Neural cell (in vitro differentiated cells): ENCODE measurements around the gene MLLT10. TPM values are rescaled to one million over a fixed set of nuclear protein-coding genes. Genes with fewer than 3 reads are reported as not detected.

Source experiments
- H2AFZ ChIP-seq: fragments of 200-600, 300-800 bp; sonication (generic), shearing (Covaris generic); 2 replicates; pipeline ENCODE4 v1.6.0; 2014; ENCODE audit warnings: low read depth, mild to moderate bottlenecking, antibody characterized with exemption, low read length, moderate library complexity
- H3F3A ChIP-seq: fragments of 200-600 bp; shearing (Covaris generic); 2 replicates; pipeline ENCODE4 v1.6.1; 2016; ENCODE audit warnings: mild to moderate bottlenecking, moderate library complexity, mixed read lengths, antibody characterized with exemption, low read length; ENCODE audit not compliant: insufficient read depth, poor library complexity, severe bottlenecking
- H3K27ac ChIP-seq: fragments of 200-600, 300-800 bp; sonication (generic), shearing (Covaris generic); 2 replicates; pipeline ENCODE4 v1.5.1; 2014; ENCODE audit warnings: mild to moderate bottlenecking, low read length, moderate library complexity
- H3K27me3 ChIP-seq: fragments of 300-800, 200-600 bp; sonication (generic), shearing (Covaris generic); 2 replicates; pipeline ENCODE4 v1.6.0; 2014; ENCODE audit warnings: mild to moderate bottlenecking, low read depth, low read length, moderate library complexity; ENCODE audit not compliant: insufficient read depth
- H3K36me3 ChIP-seq: fragments of 300-800, 200-600 bp; sonication (generic), shearing (Covaris generic); 2 replicates; pipeline ENCODE4 v1.5.1; 2014; ENCODE audit warnings: mild to moderate bottlenecking, antibody characterized with exemption, low read length, moderate library complexity; ENCODE audit not compliant: insufficient read depth
- H3K4me2 ChIP-seq: fragments of 300-800, 200-600 bp; sonication (generic), shearing (Covaris generic); 2 replicates; pipeline ENCODE4 v1.6.0; 2014; ENCODE audit warnings: mild to moderate bottlenecking, low read length
- H3K4me3 ChIP-seq: fragments of 300-800, 200-600 bp; sonication (generic), shearing (Covaris generic); 2 replicates; pipeline ENCODE4 v1.5.1; 2014; ENCODE audit warnings: mild to moderate bottlenecking, low read length, moderate library complexity
- H3K79me2 ChIP-seq: fragments of 200-600 bp; shearing (Covaris generic); replicated peaks from 2 replicates; pipeline ENCODE4 v1.6.0; 2014; ENCODE audit warnings: mild to moderate bottlenecking, low read length, moderate library complexity; ENCODE audit not compliant: insufficient read depth
- H3K9ac ChIP-seq: fragments of 300-800, 200-600 bp; sonication (generic), shearing (Covaris generic); 2 replicates; pipeline ENCODE4 v1.6.1; 2016; ENCODE audit warnings: mild to moderate bottlenecking, low read length, mixed read lengths
- H3K9me2 ChIP-seq: fragments of 200-600 bp; shearing (Covaris generic); 2 replicates; pipeline ENCODE4 v1.6.1; 2016; ENCODE audit warnings: mild to moderate bottlenecking, low read length, mixed read lengths; ENCODE audit not compliant: insufficient read depth
- H3K9me3 ChIP-seq: fragments of 200-600, 300-800 bp; sonication (generic), shearing (Covaris generic); 2 replicates; pipeline ENCODE4 v1.6.1; 2016; ENCODE audit warnings: mild to moderate bottlenecking, mixed run types, low read length, moderate library complexity, mixed read lengths
- H4K20me1 ChIP-seq: fragments of 200-600 bp; shearing (Covaris generic); 2 replicates; pipeline ENCODE4 v1.6.1; 2016; ENCODE audit warnings: mild to moderate bottlenecking, mixed run types; ENCODE audit not compliant: insufficient read depth
- CTCF ChIP-seq: fragments of 450-650 bp; IDR thresholded peaks from 2 replicates; pipeline ENCODE4 v1.5.1; 2014; ENCODE audit warnings: antibody characterized with exemption, mild to moderate bottlenecking, moderate library complexity; ENCODE audit not compliant: poor library complexity, severe bottlenecking
- EP300 ChIP-seq: fragments of 450-650 bp; conservative IDR thresholded peaks from 2 replicates; pipeline ENCODE4 v1.6.1; 2014; ENCODE audit warnings: antibody characterized with exemption, mild to moderate bottlenecking, moderate library complexity; ENCODE audit not compliant: poor library complexity, severe bottlenecking
- EZH2 ChIP-seq: fragments of 200-600, 300-800 bp; shearing (Covaris generic), sonication (generic); IDR thresholded peaks from 2 replicates; pipeline ENCODE4 v1.6.1; 2014; ENCODE audit warnings: antibody characterized with exemption, low read length, borderline replicate concordance, mild to moderate bottlenecking; ENCODE audit not compliant: insufficient read depth, poor library complexity, severe bottlenecking
- MXI1 ChIP-seq: fragments of 450-650 bp; conservative IDR thresholded peaks from 2 replicates; pipeline ENCODE4 v1.6.1; 2014; ENCODE audit warnings: antibody characterized with exemption, mild to moderate bottlenecking; ENCODE audit not compliant: poor library complexity, severe bottlenecking
- POLR2AphosphoS5 ChIP-seq: IDR thresholded peaks from 2 replicates; pipeline ENCODE4 v1.6.1; 2012
- RAD21 ChIP-seq: fragments of 450-650 bp; conservative IDR thresholded peaks from 2 replicates; pipeline ENCODE4 v1.6.1; 2014; ENCODE audit warnings: antibody characterized with exemption, mild to moderate bottlenecking, moderate library complexity
- REST ChIP-seq: IDR thresholded peaks from 2 replicates; pipeline ENCODE4 v1.6.1; 2012; ENCODE audit warnings: borderline replicate concordance
- SMC3 ChIP-seq: fragments of 450-650 bp; conservative IDR thresholded peaks from 2 replicates; pipeline ENCODE4 v1.6.1; 2014; ENCODE audit warnings: antibody characterized with exemption, mild to moderate bottlenecking, moderate library complexity; ENCODE audit not compliant: poor library complexity
- TAF1 ChIP-seq: IDR thresholded peaks from 2 replicates; pipeline ENCODE4 v1.6.1; 2012; ENCODE audit warnings: low read depth
- polyA plus RNA-seq: library from polyadenylated mRNA; depleted of rRNA; stranded (reverse); fragments of >200 nt; gene quantifications from 2 replicates; pipeline ENCODE4 v1.2.3, GENCODE V29; 2014

Gene MLLT10
- polyA plus RNA-seq, 1 donor from 2014 or later: 31.0 TPM

- TF ChIP-seq SMC3: no peak
- no peak for TF ChIP-seq POLR2AphosphoS5
- TF ChIP-seq RAD21: no peak
- TF ChIP-seq TAF1: no peak
- no peak for TF ChIP-seq REST
- no peak for TF ChIP-seq MXI1
- TF ChIP-seq EP300: no peak
- TF ChIP-seq EZH2: no peak
- TF ChIP-seq CTCF: no peak
- Histone ChIP-seq H3K27ac (no peak overlapping the region), H3K4me3 (no peak overlapping the region), H3K36me3 (no peaks in the 10 kb centered on the region), H3K79me2 (no peaks in the 10 kb centered on the region), H3K4me2 (no peak overlapping the region), H4K20me1 (no peaks in the 10 kb centered on the region), H2AFZ (no peak overlapping the region), H3K9me3 (no peaks in the 10 kb centered on the region), H3K9me2 (no peaks in the 10 kb centered on the region), H3K27me3 (no peaks in the 10 kb centered on the region), H3K9ac (no peak overlapping the region), H3F3A (no peaks in the 10 kb centered on the region)
These were observed 147.1 kb downstream of the MLLT10 start for GRCh38 chr10:21681156-21681555.

GRCh38 chr10:21687266-21688008 is 153.4 kb downstream of the MLLT10 start:
- Histone ChIP-seq H3K9me3 (no peaks in the 10 kb centered on the region), H3K9ac (no peak overlapping the region), H3F3A (no peaks in the 10 kb centered on the region), H3K79me2 (peaks cover 3% of the 10 kb centered on the region), H3K4me2 (no peak overlapping the region), H3K27me3 (no peaks in the 10 kb centered on the region), H2AFZ (no peak overlapping the region), H3K27ac (no peak overlapping the region), H4K20me1 (no peaks in the 10 kb centered on the region), H3K4me3 (no peak overlapping the region), H3K9me2 (no peaks in the 10 kb centered on the region), H3K36me3 (no peaks in the 10 kb centered on the region)
- no peak for TF ChIP-seq EP300
- no peak for TF ChIP-seq MXI1
- no peak for TF ChIP-seq EZH2
- TF ChIP-seq REST: no peak
- TF ChIP-seq SMC3: no peak
- TF ChIP-seq TAF1: no peak
- TF ChIP-seq RAD21: no peak
- no peak for TF ChIP-seq POLR2AphosphoS5
- no peak for TF ChIP-seq CTCF
